Activated naive CD4-positive, alpha-beta T cell treated with anti-CD3 and anti-CD28 coated beads for 36 hours (primary cell): ENCODE data around the gene MAPK8. TPM values are rescaled to one million over a fixed set of nuclear protein-coding genes. Genes with fewer than 3 reads are reported as not detected.

ENCODE experiments used
- CTCF ChIA-PET: fragments of 350-600 bp; sonication (Branson Sonifier 250); formaldehyde crosslinking; loops from one replicate; lab custom pipeline; 2021; ENCODE audit warnings: antibody characterized with exemption; lab: Charles Lee
- DNase-seq: peaks from one replicate; pipeline ENCODE4 v3.0.0-alpha.2; 2020
- H3K27ac Mint-ChIP-seq: one replicate; pipeline ENCODE4 v1.8.0; 2021; ENCODE audit warnings: mild to moderate bottlenecking, mixed read lengths
- H3K27me3 Mint-ChIP-seq: one replicate; pipeline ENCODE4 v1.8.0; 2021; ENCODE audit warnings: low read depth, mixed read lengths
- H3K36me3 Mint-ChIP-seq: one replicate; pipeline ENCODE4 v1.8.0; 2021; ENCODE audit warnings: low read depth, mixed read lengths
- H3K4me1 Mint-ChIP-seq: one replicate; pipeline ENCODE4 v1.8.0; 2021; ENCODE audit warnings: low read depth, mixed read lengths
- H3K4me3 Mint-ChIP-seq: one replicate; pipeline ENCODE4 v1.8.0; 2021; ENCODE audit warnings: mild to moderate bottlenecking, moderate library complexity, mixed read lengths
- H3K9me3 Mint-ChIP-seq: one replicate; pipeline ENCODE4 v1.8.0; 2021; ENCODE audit warnings: mixed read lengths
- intact Hi-C: fragments of 100-400 bp; cut with micrococcal nuclease; formaldehyde crosslinking; loops from one replicate; pipeline ENCODE4 v1.15.1; 2023
- total RNA-seq, 2 experiments: library from RNA; stranded (reverse); gene quantifications; one replicate each; pipeline ENCODE4 v1.2.3, GENCODE V29; 2021

Gene MAPK8
- total RNA-seq, 2 experiments from 2014 or later, result 29.7 to 36.2 TPM

DNA sequence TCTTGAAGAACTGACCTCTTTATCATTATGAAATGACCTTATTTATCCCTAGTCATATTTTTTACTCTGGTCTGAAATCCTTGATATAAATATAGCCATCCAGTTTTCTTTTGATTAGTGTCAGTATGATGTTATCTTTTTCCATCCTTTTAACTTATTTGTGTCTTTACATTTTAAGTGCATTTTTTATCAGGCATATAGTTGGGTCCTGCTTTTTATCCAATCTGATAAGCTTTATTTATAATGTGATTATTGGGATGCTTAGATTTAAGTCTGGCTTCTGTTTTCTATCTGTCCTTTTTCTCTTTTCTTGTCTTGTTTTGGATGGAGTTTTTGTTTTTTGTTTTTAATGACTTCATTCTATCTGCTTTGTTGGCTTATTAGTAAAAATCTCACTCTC, 179.2 kb downstream of the MAPK8 start:
- Mint-ChIP-seq H3K27ac (no peak overlapping the region), H3K27me3 (peaks cover 7% of the 10 kb centered on the region), H3K4me3 (no peak overlapping the region), H3K9me3 (no peaks in the 10 kb centered on the region), H3K4me1 (no peaks in the 10 kb centered on the region), H3K36me3 (no peaks in the 10 kb centered on the region)
- CTCF ChIA-PET, result no interaction called here
- no peak for DNase-seq
- intact Hi-C loops, result no loop called here

- no peak overlapping the region for H3K27ac Mint-ChIP-seq
- no peaks in the 10 kb centered on the region for H3K9me3 Mint-ChIP-seq
- H3K27me3 Mint-ChIP-seq, result peaks cover 7% of the 10 kb centered on the region
- H3K4me3 Mint-ChIP-seq, result no peak overlapping the region
- no peak for DNase-seq
- intact Hi-C loops, result no loop called here
- no peaks in the 10 kb centered on the region for H3K4me1 Mint-ChIP-seq
- CTCF ChIA-PET, result no interaction called here
- no peaks in the 10 kb centered on the region for H3K36me3 Mint-ChIP-seq
These were observed 180.8 kb downstream of the MAPK8 start for GRCh38 chr10:48487244-48487643.

Other genes with a start within 250 kb of the MAPK8 start
- gene FRMPD2, start 32.0 kb upstream of the MAPK8 start, total RNA-seq, result not detected